Activated T-helper 1 cell treated with anti-CD3 and anti-CD28 coated beads, Interleukin-12 subunit alpha, Interleukin-12 subunit beta, Interleukin-2, Interleukin-4 antibody, amounts not matched to agents 30 ng/mL and 10 ng/mL and 1 ng/mL, durations not matched to agents 14 hours and 24 hours and 36 hours (primary cell): ENCODE measurements around the gene PCDHGB1. TPM values are rescaled to one million over a fixed set of nuclear protein-coding genes. Genes with fewer than 3 reads are reported as not detected.
"Not testable (repeated sequence)": the region's sequence is repeated elsewhere in the genome, so short reads cannot be mapped to it uniquely, and the experiment has no call there.

ENCODE experiments used
- DNase-seq: peaks from one replicate; pipeline ENCODE4 v3.0.0; 2021; ENCODE audit warnings: low spot score
- H3K27ac Mint-ChIP-seq: one replicate; pipeline ENCODE4 v1.8.0; 2021; ENCODE audit warnings: mild to moderate bottlenecking, mixed read lengths
- H3K27me3 Mint-ChIP-seq: one replicate; pipeline ENCODE4 v1.8.0; 2022; ENCODE audit warnings: mild to moderate bottlenecking, moderate library complexity, mixed read lengths; ENCODE audit not compliant: insufficient read depth
- H3K36me3 Mint-ChIP-seq: one replicate; pipeline ENCODE4 v1.8.0; 2021; ENCODE audit warnings: low read depth, mixed read lengths
- H3K4me1 Mint-ChIP-seq: one replicate; pipeline ENCODE4 v1.8.0; 2021; ENCODE audit warnings: low read depth, mixed read lengths
- H3K4me3 Mint-ChIP-seq: one replicate; pipeline ENCODE4 v1.8.0; 2021; ENCODE audit warnings: mild to moderate bottlenecking, moderate library complexity, mixed read lengths
- H3K9me3 Mint-ChIP-seq: one replicate; pipeline ENCODE4 v1.8.0; 2021; ENCODE audit warnings: mixed read lengths
- intact Hi-C: fragments of 100-400 bp; cut with micrococcal nuclease; formaldehyde crosslinking; loops from one replicate; pipeline ENCODE4 v1.15.1; 2024
- total RNA-seq: library from RNA; stranded (reverse); gene quantifications from 2 replicates; pipeline ENCODE4 v1.2.3, GENCODE V29; 2022

Gene PCDHGB1
- total RNA-seq: 0.18 and 0.32 TPM in 2 replicates

- H3K9me3 Mint-ChIP-seq: peaks cover 41% of the 10 kb centered on the region
- H3K4me1 Mint-ChIP-seq: peaks cover 6% of the 10 kb centered on the region
- no peak within 1 kb of the TSS for H3K27ac Mint-ChIP-seq
- peaks cover 9% of the 10 kb centered on the region for H3K27me3 Mint-ChIP-seq
- peak within 1 kb of the TSS; percentile 63 for H3K4me3 Mint-ChIP-seq
- peak; percentile 30 for DNase-seq
- intact Hi-C loops: loop anchor here (10.0 kb wide), 1 partner anchor 105 kb away; the partner anchor contains the start of gene PCDHB15
- no peaks in the 10 kb centered on the region for H3K36me3 Mint-ChIP-seq
Measured at GRCh38 chr5:141349917-141350619, at the start of gene PCDHGB1. PCDHGB1 (plus strand) TSS chr5:141350099; CDS start chr5:141350261, 162 bp downstream.

GRCh38 chr5:141303756-141304155, 46.1 kb upstream of the PCDHGB1 start, which contains the start of gene SLC25A2:
SLC25A2 (minus strand) TSS chr5:141304049; CDS start chr5:141303865, 184 bp downstream.
- no peak for DNase-seq
- intact Hi-C loops: no loop called here
- Mint-ChIP-seq H3K4me3 (no peak within 1 kb of the TSS), H3K27me3 (no peaks in the 10 kb centered on the region), H3K9me3 (peaks cover 71% of the 10 kb centered on the region), H3K27ac (no peak within 1 kb of the TSS), H3K4me1 (no peaks in the 10 kb centered on the region), H3K36me3 (peaks cover 1% of the 10 kb centered on the region)

DNA sequence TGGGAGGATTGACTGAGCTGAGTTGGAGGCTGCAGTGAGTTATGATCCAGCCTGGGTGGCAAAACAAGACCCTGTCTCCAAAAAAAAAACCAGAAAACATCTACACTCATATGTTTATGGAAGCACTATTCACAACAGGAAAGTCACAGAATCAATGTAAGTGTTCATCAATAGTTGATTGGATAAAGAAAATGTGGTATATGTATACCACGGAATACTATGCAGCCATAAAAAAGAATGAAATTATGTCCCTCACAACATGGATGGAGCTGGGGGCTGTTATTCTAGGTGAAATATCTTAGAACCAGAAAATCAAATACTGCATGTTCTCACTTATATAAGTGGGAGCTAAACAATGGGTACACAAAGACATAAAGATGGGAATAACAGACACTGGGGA, 43.3 kb upstream of the PCDHGB1 start:
- Mint-ChIP-seq H3K9me3 (peaks cover 73% of the 10 kb centered on the region), H3K4me3 (no peak overlapping the region), H3K36me3 (peaks cover 1% of the 10 kb centered on the region), H3K27ac (no peak overlapping the region), H3K27me3 (no peaks in the 10 kb centered on the region), H3K4me1 (no peaks in the 10 kb centered on the region)
- intact Hi-C loops: no loop called here
- no peak for DNase-seq

GRCh38 chr5:141313711-141314110, 36.2 kb upstream of the PCDHGB1 start:
- H3K4me3 Mint-ChIP-seq: no peak overlapping the region
- no peaks in the 10 kb centered on the region for H3K27me3 Mint-ChIP-seq
- no peak for DNase-seq
- H3K36me3 Mint-ChIP-seq: peaks cover 27% of the 10 kb centered on the region
- H3K9me3 Mint-ChIP-seq: peaks cover 70% of the 10 kb centered on the region
- H3K27ac Mint-ChIP-seq: no peak overlapping the region
- intact Hi-C loops: no loop called here
- H3K4me1 Mint-ChIP-seq: peaks cover 7% of the 10 kb centered on the region

DNA sequence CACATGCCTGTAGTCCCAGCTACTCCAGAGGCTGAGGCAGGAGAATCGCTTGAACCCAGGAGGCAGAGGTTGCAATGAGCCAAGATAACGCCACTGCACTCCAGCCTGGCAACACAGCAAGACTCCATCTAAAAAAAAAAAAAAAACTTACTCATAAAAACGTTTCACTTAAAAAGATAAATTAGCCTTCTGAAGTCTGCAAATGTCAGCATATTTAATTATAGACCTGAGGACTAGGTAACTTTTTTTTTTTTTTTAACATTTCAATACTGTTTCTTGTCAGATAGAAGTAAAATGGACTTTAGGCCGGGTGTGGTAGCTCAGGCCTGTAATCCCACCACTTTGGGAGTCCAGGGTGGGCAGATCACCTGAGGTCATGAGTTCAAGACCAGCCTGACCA, 32.9 kb upstream of the PCDHGB1 start:
- H3K27ac Mint-ChIP-seq, intact Hi-C loops, H3K4me3 Mint-ChIP-seq, H3K27me3 Mint-ChIP-seq, DNase-seq: not testable (repeated sequence)
- H3K4me1 Mint-ChIP-seq: peaks cover 31% of the 10 kb centered on the region
- peaks cover 72% of the 10 kb centered on the region for H3K9me3 Mint-ChIP-seq
- H3K36me3 Mint-ChIP-seq: peaks cover 52% of the 10 kb centered on the region

- H3K9me3 Mint-ChIP-seq: peaks cover 63% of the 10 kb centered on the region
- no peaks in the 10 kb centered on the region for H3K27me3 Mint-ChIP-seq
- peak overlapping the region; percentile 94 for H3K4me3 Mint-ChIP-seq
- no peak overlapping the region for H3K27ac Mint-ChIP-seq
- intact Hi-C loops: no loop called here
- H3K4me1 Mint-ChIP-seq: peaks cover 31% of the 10 kb centered on the region
- peaks cover 50% of the 10 kb centered on the region for H3K36me3 Mint-ChIP-seq
- DNase-seq: no peak
Measured at GRCh38 chr5:141319202-141319601, 30.7 kb upstream of the PCDHGB1 start.

DNA sequence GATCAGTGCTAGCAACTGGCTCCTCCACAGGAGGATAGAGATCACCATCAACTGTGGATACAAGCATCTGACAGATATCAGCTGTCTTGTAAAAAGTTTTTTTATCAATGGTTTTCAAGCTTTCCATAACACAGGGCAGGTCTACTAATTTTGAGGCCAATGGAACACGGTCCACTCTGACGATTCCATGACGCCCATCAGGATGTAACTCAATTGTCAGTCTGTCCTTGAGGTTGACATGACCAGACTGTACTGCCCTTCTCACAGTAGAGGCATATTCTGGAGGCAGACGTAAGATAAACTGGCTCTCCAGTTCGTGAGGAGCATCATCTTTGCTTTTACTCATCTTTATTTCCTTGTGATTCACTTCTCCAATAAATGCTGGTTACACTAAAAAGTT, 30.2 kb upstream of the PCDHGB1 start:
- Mint-ChIP-seq H3K4me3 (peak overlapping the region; percentile 94), H3K9me3 (peaks cover 58% of the 10 kb centered on the region)

GRCh38 chr5:141320225-141321169, 29.4 kb upstream of the PCDHGB1 start, which contains the start of gene TAF7:
TAF7 (minus strand) TSS chr5:141320784; CDS start chr5:141320044, 740 bp downstream.
- Mint-ChIP-seq H3K36me3 (peaks cover 40% of the 10 kb centered on the region), H3K27me3 (no peaks in the 10 kb centered on the region), H3K4me1 (peaks cover 31% of the 10 kb centered on the region), H3K27ac (peak within 1 kb of the TSS; percentile 98), H3K9me3 (peaks cover 50% of the 10 kb centered on the region), H3K4me3 (peak within 1 kb of the TSS; percentile 94)
- peak; percentile 91 for DNase-seq
- intact Hi-C loops: loop anchor here (1.0 to 10.0 kb wide), 6 partner anchors 62 to 1206 kb away; partner anchors contain the start of genes ANKHD1, HDAC3, PURA and RELL2

More for the DNA sequence above, 30.2 kb upstream of the PCDHGB1 start:
- H3K27me3 Mint-ChIP-seq: no peaks in the 10 kb centered on the region
- H3K4me1 Mint-ChIP-seq: peaks cover 31% of the 10 kb centered on the region
- intact Hi-C loops: loop anchor here (1.0 to 10.0 kb wide), 6 partner anchors 61 to 1205 kb away; partner anchors contain the start of genes ANKHD1, HDAC3, PURA and RELL2
- H3K27ac Mint-ChIP-seq: peak overlapping the region; percentile 98
- no peak for DNase-seq
- H3K36me3 Mint-ChIP-seq: peaks cover 48% of the 10 kb centered on the region

DNA sequence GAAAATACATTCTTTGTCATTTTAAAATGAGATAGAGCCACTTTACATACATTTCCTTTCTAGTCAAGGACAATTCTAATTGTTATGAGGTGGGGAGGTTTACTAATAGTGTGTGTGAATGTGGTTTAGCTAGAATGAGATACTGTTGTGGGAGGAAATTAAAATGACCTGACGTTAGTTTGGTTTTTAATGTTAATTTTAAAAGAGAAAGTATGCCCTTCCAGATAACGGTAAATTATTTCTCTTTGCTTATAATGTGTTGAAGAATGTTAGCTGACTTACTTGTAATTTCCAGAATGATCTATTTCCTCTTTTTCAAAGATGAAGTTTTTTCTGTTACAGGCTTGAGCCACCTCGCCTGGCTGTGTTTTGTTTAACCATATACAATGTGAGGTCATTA, 27.6 kb upstream of the PCDHGB1 start:
- Mint-ChIP-seq H3K9me3 (peaks cover 47% of the 10 kb centered on the region), H3K36me3 (peaks cover 41% of the 10 kb centered on the region), H3K4me1 (peaks cover 42% of the 10 kb centered on the region), H3K4me3 (peak overlapping the region; percentile 51), H3K27me3 (no peaks in the 10 kb centered on the region), H3K27ac (no peak overlapping the region)
- DNase-seq: no peak
- intact Hi-C loops: loop anchor here (5.0 to 10.0 kb wide), 2 partner anchors 315 to 1207 kb away; partner anchors contain the start of genes HDAC3, PURA and RELL2

GRCh38 chr5:141326088-141326854, 23.6 kb upstream of the PCDHGB1 start:
- intact Hi-C loops: loop anchor here (1.0 to 10.0 kb wide), 5 partner anchors 87 to 1211 kb away; partner anchors contain the start of genes PCDHGA10 and PURA
- H3K4me3 Mint-ChIP-seq: peak overlapping the region; percentile 98
- peak; percentile 59 for DNase-seq
- H3K27ac Mint-ChIP-seq: peak overlapping the region; percentile 83
- H3K36me3 Mint-ChIP-seq: peaks cover 10% of the 10 kb centered on the region
- peaks cover 16% of the 10 kb centered on the region for H3K4me1 Mint-ChIP-seq
- H3K27me3 Mint-ChIP-seq: peaks cover 12% of the 10 kb centered on the region
- peaks cover 18% of the 10 kb centered on the region for H3K9me3 Mint-ChIP-seq

GRCh38 chr5:141328231-141328630, 21.7 kb upstream of the PCDHGB1 start:
- Mint-ChIP-seq H3K27me3 (peaks cover 12% of the 10 kb centered on the region), H3K4me1 (peaks cover 11% of the 10 kb centered on the region), H3K4me3 (no peak overlapping the region), H3K36me3 (peaks cover 4% of the 10 kb centered on the region), H3K9me3 (peaks cover 14% of the 10 kb centered on the region), H3K27ac (no peak overlapping the region)
- intact Hi-C loops: loop anchor here (10.0 kb wide), 1 partner anchor 1213 kb away; the partner anchor contains the start of gene PURA
- no peak for DNase-seq
